ENCODE data around the gene TAB2. TPM values are rescaled to one million over a fixed set of nuclear protein-coding genes. Genes with fewer than 3 reads are reported as not detected.

The TAB2 gene
- total RNA-seq, 1 donor from 2014 or later = 69.0 TPM

DNA sequence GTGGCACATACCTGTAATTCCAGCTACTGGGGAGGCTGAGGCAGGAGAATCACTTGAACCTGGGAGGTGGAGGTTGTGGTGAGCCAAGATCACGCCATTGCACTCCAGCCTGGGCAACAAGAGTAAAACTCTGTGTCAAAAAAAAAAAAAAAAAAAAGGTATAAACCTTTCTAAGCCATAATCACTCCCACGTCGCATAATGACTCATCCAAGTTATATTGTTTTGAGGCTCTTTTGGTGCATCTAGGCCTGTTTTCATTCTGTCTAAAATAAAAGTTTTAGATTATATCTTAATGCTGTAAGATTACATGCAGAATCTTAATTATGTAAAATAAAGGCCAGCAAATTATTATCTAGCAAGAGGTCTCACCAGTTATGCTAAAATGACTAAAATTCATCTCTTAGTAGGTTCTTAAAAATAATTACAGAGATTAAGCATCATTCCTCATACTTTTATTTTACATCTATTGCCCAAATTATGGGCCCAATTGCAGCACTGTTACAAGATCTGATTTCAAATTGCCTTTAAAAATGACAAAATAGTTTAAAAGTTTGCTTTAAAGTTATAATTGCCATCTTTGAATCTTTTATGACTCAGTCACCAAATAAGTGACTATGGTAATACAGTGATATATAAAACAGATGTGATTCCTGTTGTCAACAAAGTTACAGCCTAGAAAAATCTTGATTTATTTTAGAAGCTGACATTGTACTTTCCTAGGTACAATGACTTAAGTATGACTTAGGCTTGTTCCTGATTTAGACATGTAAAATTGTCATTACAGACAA, 72.2 kb downstream of the TAB2 start:
- no peaks in the 10 kb centered on the region for H3K27me3 Mint-ChIP-seq
- ATAC-seq (ENCODE audit: low read depth) = no peak
- H3K4me1 Mint-ChIP-seq = peaks cover 18% of the 10 kb centered on the region
- peaks cover 54% of the 10 kb centered on the region for H3K36me3 Mint-ChIP-seq (ENCODE audit: low read depth)
- intact Hi-C loops (cut with micrococcal nuclease) = no loop called here
- TF ChIP-seq, protein P1, sequence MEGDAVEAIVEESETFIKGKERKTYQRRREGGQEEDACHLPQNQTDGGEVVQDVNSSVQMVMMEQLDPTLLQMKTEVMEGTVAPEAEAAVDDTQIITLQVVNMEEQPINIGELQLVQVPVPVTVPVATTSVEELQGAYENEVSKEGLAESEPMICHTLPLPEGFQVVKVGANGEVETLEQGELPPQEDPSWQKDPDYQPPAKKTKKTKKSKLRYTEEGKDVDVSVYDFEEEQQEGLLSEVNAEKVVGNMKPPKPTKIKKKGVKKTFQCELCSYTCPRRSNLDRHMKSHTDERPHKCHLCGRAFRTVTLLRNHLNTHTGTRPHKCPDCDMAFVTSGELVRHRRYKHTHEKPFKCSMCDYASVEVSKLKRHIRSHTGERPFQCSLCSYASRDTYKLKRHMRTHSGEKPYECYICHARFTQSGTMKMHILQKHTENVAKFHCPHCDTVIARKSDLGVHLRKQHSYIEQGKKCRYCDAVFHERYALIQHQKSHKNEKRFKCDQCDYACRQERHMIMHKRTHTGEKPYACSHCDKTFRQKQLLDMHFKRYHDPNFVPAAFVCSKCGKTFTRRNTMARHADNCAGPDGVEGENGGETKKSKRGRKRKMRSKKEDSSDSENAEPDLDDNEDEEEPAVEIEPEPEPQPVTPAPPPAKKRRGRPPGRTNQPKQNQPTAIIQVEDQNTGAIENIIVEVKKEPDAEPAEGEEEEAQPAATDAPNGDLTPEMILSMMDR (IDR thresholded peaks at IDR 0.05) = no peak
- H3K4me3 Mint-ChIP-seq = no peak overlapping the region
- peaks cover 8% of the 10 kb centered on the region for H3K9me3 Mint-ChIP-seq
- H3K27ac Mint-ChIP-seq = no peak overlapping the region
- POLR2A ChIA-PET = interaction anchor here (0.7 kb wide), 1 partner anchor 12 kb away, joined by 4 read pairs; no protein-coding TSS in a partner anchor
- CTCF ChIA-PET = no interaction called here
- no peak for DNase-seq

DNA sequence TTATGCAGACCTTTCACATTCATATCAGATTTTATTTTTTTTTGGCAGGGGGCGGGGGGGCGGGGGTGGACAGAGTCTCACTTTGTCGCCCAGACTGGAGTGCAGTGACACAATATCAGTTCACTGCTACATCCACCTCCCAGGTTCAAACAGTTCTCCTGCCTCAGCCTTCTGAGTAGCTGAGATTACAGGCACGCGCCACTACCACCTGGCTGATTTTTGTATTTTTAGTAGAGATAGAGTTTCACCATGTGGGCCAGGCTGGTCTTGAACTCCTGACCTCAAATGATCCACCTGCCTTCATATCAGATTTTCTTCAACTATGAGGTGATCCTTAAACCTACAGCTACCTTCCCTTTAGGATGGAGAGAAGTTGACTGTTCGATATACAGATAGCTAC, 74.6 kb downstream of the TAB2 start:
- H3K9me3 Mint-ChIP-seq = no peaks in the 10 kb centered on the region
- H3K4me3 Mint-ChIP-seq = no peak overlapping the region
- POLR2A ChIA-PET = no interaction called here
- H3K27me3 Mint-ChIP-seq = no peaks in the 10 kb centered on the region
- ATAC-seq (ENCODE audit: low read depth) (no peak), DNase-seq (no peak)
- TF ChIP-seq, protein P1 (IDR thresholded peaks at IDR 0.05) = no peak
- peaks cover 54% of the 10 kb centered on the region for H3K36me3 Mint-ChIP-seq (ENCODE audit: low read depth)
- H3K27ac Mint-ChIP-seq = no peak overlapping the region
- CTCF ChIA-PET = no interaction called here
- intact Hi-C loops (cut with micrococcal nuclease) = no loop called here
- peaks cover 18% of the 10 kb centered on the region for H3K4me1 Mint-ChIP-seq

DNA sequence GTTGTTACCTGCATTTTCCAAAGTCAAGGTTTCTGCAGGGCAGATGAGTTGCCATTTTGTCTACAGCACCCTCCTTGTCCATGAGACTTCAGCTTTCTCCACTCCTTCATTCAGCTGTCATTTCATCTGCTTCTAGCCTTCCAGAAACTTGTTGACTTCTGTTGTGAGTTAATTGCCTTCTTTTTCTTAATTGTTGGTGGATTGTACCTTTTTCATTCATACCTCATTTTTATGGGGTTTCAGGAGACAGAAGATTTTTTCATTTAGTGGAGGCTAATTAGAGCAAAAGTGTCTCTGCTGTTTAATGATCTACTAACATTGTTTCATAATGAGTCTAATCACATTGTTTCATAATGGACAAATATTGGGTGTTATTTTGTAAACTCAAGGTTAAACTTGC, 75.0 kb downstream of the TAB2 start:
- Mint-ChIP-seq H3K4me3 (no peak overlapping the region), H3K36me3 (ENCODE audit: low read depth) (peaks cover 57% of the 10 kb centered on the region), H3K4me1 (peaks cover 18% of the 10 kb centered on the region), H3K27me3 (no peaks in the 10 kb centered on the region), H3K9me3 (no peaks in the 10 kb centered on the region), H3K27ac (no peak overlapping the region)
- ATAC-seq (ENCODE audit: low read depth) (no peak), DNase-seq (no peak)
- TF ChIP-seq, protein P1 (IDR thresholded peaks at IDR 0.05) = no peak
- ChIA-PET CTCF (no interaction called here), POLR2A (no interaction called here)
- intact Hi-C loops (cut with micrococcal nuclease) = no loop called here

DNA sequence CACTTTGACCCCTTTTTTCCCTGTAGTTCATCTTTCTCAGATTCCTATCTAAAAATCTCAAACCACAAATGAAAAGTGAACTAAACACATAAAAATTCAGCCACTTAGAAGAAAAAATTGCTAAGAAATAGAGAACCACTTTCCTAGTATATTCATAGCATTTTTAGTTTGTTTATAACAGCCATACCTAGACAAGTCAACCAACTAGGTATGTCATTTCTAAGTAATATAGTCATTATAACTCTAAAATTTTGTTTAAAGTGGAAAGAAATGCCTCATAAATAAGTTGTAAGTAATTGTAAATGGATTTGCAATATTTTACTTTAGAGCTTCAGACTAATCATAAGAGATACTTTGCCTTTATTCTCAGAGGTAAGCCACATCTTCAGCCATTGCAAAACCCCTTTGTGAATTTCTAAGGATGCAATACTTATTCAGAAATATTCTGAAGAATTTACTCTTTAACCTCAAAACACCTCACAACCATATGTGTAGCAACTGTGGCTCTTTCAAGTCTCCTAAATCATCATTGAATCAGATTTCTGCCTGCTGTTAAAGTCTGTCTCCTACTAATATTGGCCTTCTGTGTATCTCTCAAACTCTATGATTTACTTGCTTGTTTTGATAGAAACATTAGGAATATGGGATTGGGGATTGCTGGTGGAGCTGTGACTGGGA, 75.6 kb downstream of the TAB2 start:
- Mint-ChIP-seq H3K4me3 (no peak overlapping the region), H3K4me1 (peaks cover 16% of the 10 kb centered on the region), H3K27ac (no peak overlapping the region), H3K36me3 (ENCODE audit: low read depth) (peaks cover 58% of the 10 kb centered on the region), H3K9me3 (no peaks in the 10 kb centered on the region), H3K27me3 (no peaks in the 10 kb centered on the region)
- ChIA-PET POLR2A (no interaction called here), CTCF (no interaction called here)
- intact Hi-C loops (cut with micrococcal nuclease) = no loop called here
- no peak for DNase-seq
- no peak for ATAC-seq (ENCODE audit: low read depth)
- TF ChIP-seq, protein P1 (IDR thresholded peaks at IDR 0.05) = no peak

DNA sequence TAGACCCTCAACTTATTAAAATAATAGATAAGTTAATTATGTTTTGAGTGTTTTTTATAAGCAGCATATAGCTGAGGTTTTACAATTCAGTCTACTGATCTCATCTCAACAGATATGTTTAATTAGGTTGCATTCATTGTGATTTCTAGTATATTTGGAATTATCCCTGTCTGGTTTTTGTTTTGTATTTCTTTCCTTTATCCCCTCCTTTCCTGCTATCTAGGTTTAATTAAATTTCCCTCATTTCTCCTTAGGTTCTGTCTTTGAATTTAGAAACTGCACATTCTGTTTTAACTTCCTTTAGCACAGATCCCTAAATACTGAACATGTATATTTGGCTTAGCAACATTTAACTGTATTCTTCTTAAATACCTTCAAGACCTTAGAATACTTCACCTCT, 77.7 kb downstream of the TAB2 start:
- Mint-ChIP-seq H3K36me3 (ENCODE audit: low read depth) (peaks cover 68% of the 10 kb centered on the region), H3K9me3 (no peaks in the 10 kb centered on the region), H3K27me3 (no peaks in the 10 kb centered on the region), H3K27ac (peak overlapping the region; percentile 16), H3K4me3 (no peak overlapping the region), H3K4me1 (peaks cover 16% of the 10 kb centered on the region)
- CTCF ChIA-PET = no interaction called here
- intact Hi-C loops (cut with micrococcal nuclease) = no loop called here
- ATAC-seq (ENCODE audit: low read depth) (no peak), DNase-seq (no peak)
- POLR2A ChIA-PET = no interaction called here
- TF ChIP-seq, protein P1 (IDR thresholded peaks at IDR 0.05) = no peak
